Heart left ventricle (tissue), 13 donors: ENCODE data around the gene PACRG.

ENCODE experiments used
- CTCF ChIP-seq, 12 donors: fragments of 200-600 bp; sonication (generic) in 4 of 12; IDR thresholded peaks; one replicate each; pipeline versions ENCODE4 v1.5.0 to v1.8.0; 2018 to 2022; ENCODE audit warnings: antibody characterized with exemption in 12 of 12, mild to moderate bottlenecking in 5 of 12
- POLR2A ChIP-seq, 2 donors: fragments of 450-650 bp; IDR thresholded peaks; one replicate each; pipeline ENCODE4 v1.6.1; 2017; ENCODE audit warnings: antibody characterized with exemption in 2 of 2, mild to moderate bottlenecking in 2 of 2, moderate library complexity in 2 of 2
- donor health status: ischemic (EF 13 %, LVEDD 7.1; RV severe dilation, severe dysfunction).
- donor health status: DM: no; HTN: yes; CAD: no.
- donor health status: DM: no; HTN: no; CAD: no.
- donor health status: ischemic (EF 25% LVEDD 6.9; RV normal size, moderate dysfunction).
- donor health status: ischemic (EF 25% LVEDD 5.7; RV mildly dilated, moderate dysfunction).
- donor health status: ischemic (EF 35%, LVEDD 5.7; RV mildly dilated, moderate dysfunction).
- donor health status: nonischemic (EF 11% LVEDD 7.7; RV severe dilation, severe dysfunction).
- donor health status: DM: yes; HTN: yes; CAD: no.
- donor health status: PGD.
- donor health status: ischemic (EF 29% LVEDD 5.4; RV normal size, mild dysfunction).
- donor health status: nonischemic (EF 23%, LVEDD 6.1; RV moderate dilation, normal function).

DNA sequence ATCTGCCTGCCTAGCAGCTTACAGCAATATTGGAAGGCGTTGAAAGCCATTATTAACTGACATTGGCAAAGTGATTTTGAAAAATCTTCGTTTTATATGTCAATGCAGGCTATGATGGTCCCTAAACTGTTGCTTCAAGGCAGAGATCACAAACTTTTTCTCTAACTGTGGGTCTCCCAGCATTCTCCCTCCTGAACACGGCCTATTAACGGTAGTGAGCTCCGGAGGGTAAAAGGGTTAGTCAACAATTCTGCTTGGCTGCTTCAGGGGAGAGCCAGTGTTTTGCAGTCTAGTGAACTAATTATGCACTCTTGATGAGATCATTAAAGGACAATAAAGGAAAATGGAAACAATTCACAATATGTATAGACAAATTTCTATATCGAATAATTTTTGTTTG is 424.9 kb downstream of the PACRG start:
- TF ChIP-seq POLR2A (IDR thresholded peaks at IDR 0.05) = no peak
- no peak for TF ChIP-seq CTCF (IDR thresholded peaks at IDR 0.05)
